Parathyroid adenoma (tissue), 2 donors: ENCODE data around the gene PSME1.
"Not testable (repeated sequence)": the region's sequence is repeated elsewhere in the genome, so short reads cannot be mapped to it uniquely, and the experiment has no call there.

Experiments
- H2AFZ ChIP-seq: fragments of 300-600 bp; sonication (generic); one replicate; pipeline ENCODE4 v1.7.0; 2017; ENCODE audit warnings: antibody characterized with exemption, mild to moderate bottlenecking
- H3K27ac ChIP-seq: fragments of 300-600 bp; sonication (generic); one replicate; pipeline ENCODE4 v1.7.0; 2017
- H3K27me3 ChIP-seq: fragments of 300-600 bp; sonication (generic); one replicate; pipeline ENCODE4 v1.7.0; 2017; ENCODE audit warnings: low read length; ENCODE audit not compliant: control insufficient read depth, insufficient read depth
- H3K36me3 ChIP-seq: fragments of 300-600 bp; sonication (generic); one replicate; pipeline ENCODE4 v1.7.0; 2017; ENCODE audit warnings: low read length; ENCODE audit not compliant: control insufficient read depth, insufficient read depth
- H3K4me1 ChIP-seq: fragments of 300-600 bp; sonication (generic); one replicate; pipeline ENCODE4 v1.7.0; 2017; ENCODE audit warnings: control low read depth
- H3K4me2 ChIP-seq: fragments of 300-600 bp; sonication (generic); one replicate; pipeline ENCODE4 v1.7.0; 2017; ENCODE audit warnings: low read length
- H3K4me3 ChIP-seq: fragments of 300-600 bp; sonication (generic); one replicate; pipeline ENCODE4 v1.7.0; 2017; ENCODE audit warnings: low read depth, low read length
- H3K79me2 ChIP-seq: fragments of 300-600 bp; sonication (generic); one replicate; pipeline ENCODE4 v1.7.0; 2017; ENCODE audit warnings: control low read depth
- H3K9ac ChIP-seq: fragments of 300-600 bp; sonication (generic); one replicate; pipeline ENCODE4 v1.7.0; 2017; ENCODE audit warnings: mild to moderate bottlenecking
- H3K9me3 ChIP-seq: fragments of 300-600 bp; sonication (generic); one replicate; pipeline ENCODE4 v1.7.0; 2017; ENCODE audit warnings: low read length; ENCODE audit not compliant: control insufficient read depth
- CTCF ChIP-seq: fragments of 300-600 bp; sonication (generic); IDR thresholded peaks from one replicate; pipeline ENCODE4 v1.7.0; 2017; ENCODE audit warnings: antibody characterized with exemption, mild to moderate bottlenecking
- donor health status: primary hyperparathyroidism.

Gene PSME1

GRCh38 chr14:24103451-24103850, 32.5 kb upstream of the PSME1 start:
- Histone ChIP-seq H3K4me2 (no peak overlapping the region), H3K36me3 (no peaks in the 10 kb centered on the region), H3K9me3 (no peaks in the 10 kb centered on the region), H3K9ac (no peak overlapping the region), H3K27ac (no peak overlapping the region), H2AFZ (no peak overlapping the region), H3K27me3 (no peaks in the 10 kb centered on the region), H3K4me3 (no peak overlapping the region), H3K79me2 (peaks cover 16% of the 10 kb centered on the region), H3K4me1 (peaks cover 10% of the 10 kb centered on the region)
- TF ChIP-seq CTCF: no peak

- not testable (repeated sequence) for H3K27me3 ChIP-seq, H2AFZ ChIP-seq, H3K9ac ChIP-seq, H3K36me3 ChIP-seq, H3K4me1 ChIP-seq, H3K9me3 ChIP-seq, H3K27ac ChIP-seq, H3K4me3 ChIP-seq, H3K4me2 ChIP-seq
- peaks cover 22% of the 10 kb centered on the region for H3K79me2 ChIP-seq
Measured at GRCh38 chr14:24105609-24106239, 30.3 kb upstream of the PSME1 start.

- Histone ChIP-seq H3K4me3 (no peak overlapping the region), H2AFZ (no peak overlapping the region), H3K4me1 (peaks cover 6% of the 10 kb centered on the region), H3K4me2 (no peak overlapping the region), H3K27ac (no peak overlapping the region), H3K36me3 (no peaks in the 10 kb centered on the region), H3K9me3 (no peaks in the 10 kb centered on the region), H3K9ac (no peak overlapping the region), H3K27me3 (no peaks in the 10 kb centered on the region), H3K79me2 (peaks cover 29% of the 10 kb centered on the region)
- TF ChIP-seq CTCF: no peak
Measured at GRCh38 chr14:24106672-24107271, 29.2 kb upstream of the PSME1 start.

- H3K79me2 ChIP-seq: peaks cover 25% of the 10 kb centered on the region
- no peaks in the 10 kb centered on the region for H3K9me3 ChIP-seq
- H3K4me2 ChIP-seq: no peak overlapping the region
- no peak overlapping the region for H3K4me3 ChIP-seq
- H2AFZ ChIP-seq: peak overlapping the region; percentile 52
- H3K27me3 ChIP-seq: no peaks in the 10 kb centered on the region
- no peak for TF ChIP-seq CTCF
- H3K36me3 ChIP-seq: no peaks in the 10 kb centered on the region
- peak overlapping the region; percentile 48 for H3K27ac ChIP-seq
- H3K9ac ChIP-seq: no peak overlapping the region
- peaks cover 7% of the 10 kb centered on the region for H3K4me1 ChIP-seq
Measured at GRCh38 chr14:24108336-24108874, 27.6 kb upstream of the PSME1 start.

- Histone ChIP-seq H3K4me1 (peaks cover 9% of the 10 kb centered on the region), H3K4me3 (no peak overlapping the region), H3K27me3 (no peaks in the 10 kb centered on the region), H3K4me2 (no peak overlapping the region), H2AFZ (no peak overlapping the region), H3K9me3 (no peaks in the 10 kb centered on the region), H3K9ac (no peak overlapping the region), H3K36me3 (no peaks in the 10 kb centered on the region), H3K79me2 (peaks cover 22% of the 10 kb centered on the region), H3K27ac (no peak overlapping the region)
- TF ChIP-seq CTCF: no peak
Measured at GRCh38 chr14:24110060-24110459, 25.9 kb upstream of the PSME1 start.
